Left ventricle myocardium inferior (tissue), 1 donor: ENCODE measurements around the gene GLMN. TPM values are rescaled to one million over a fixed set of nuclear protein-coding genes. Genes with fewer than 3 reads are reported as not detected.

Source experiments
- DNase-seq: peaks from one replicate; pipeline ENCODE4 v3.0.0-alpha.2; 2020
- H3K27ac ChIP-seq: fragments of 200-600 bp; replicated peaks from 2 replicates; pipeline ENCODE4 v1.8.0; 2021
- H3K27me3 ChIP-seq: fragments of 200-600 bp; 2 replicates; pipeline ENCODE4 v1.8.0; 2021; ENCODE audit warnings: low read depth
- H3K36me3 ChIP-seq: fragments of 200-600 bp; 2 replicates; pipeline ENCODE4 v1.8.0; 2021
- H3K4me1 ChIP-seq: fragments of 200-600 bp; 2 replicates; pipeline ENCODE4 v1.8.0; 2021
- H3K4me3 ChIP-seq: fragments of 200-600 bp; 2 replicates; pipeline ENCODE4 v1.8.0; 2021; ENCODE audit warnings: mild to moderate bottlenecking, moderate library complexity
- H3K9me3 ChIP-seq: fragments of 200-600 bp; replicated peaks from 2 replicates; pipeline ENCODE4 v1.8.0; 2021
- intact Hi-C: fragments of 100-400 bp; cut with micrococcal nuclease; formaldehyde crosslinking; loops from one replicate; pipeline ENCODE4 v1.11.0; 2022
- total RNA-seq: library from RNA; stranded (reverse); fragmentation: NEBNext Ultra II Directional; extraction: Animal tissue kit (Norgen Biotek cat#: 25700); gene quantifications from one replicate; pipeline ENCODE4 v1.2.1, GENCODE V29; 2021
- TF ChIP-seq, protein P1 (sequence below): fragments of 200-600 bp; IDR thresholded peaks from 2 replicates; pipeline ENCODE4 v1.8.0; 2021; ENCODE audit warnings: antibody characterized with exemption, mild to moderate bottlenecking, borderline replicate concordance
- donor health status: DM: no; HTN: yes; CAD: no; lungs with severe emphysema.

The GLMN gene
- total RNA-seq, 1 donor from 2014 or later = 6.2 TPM

DNA sequence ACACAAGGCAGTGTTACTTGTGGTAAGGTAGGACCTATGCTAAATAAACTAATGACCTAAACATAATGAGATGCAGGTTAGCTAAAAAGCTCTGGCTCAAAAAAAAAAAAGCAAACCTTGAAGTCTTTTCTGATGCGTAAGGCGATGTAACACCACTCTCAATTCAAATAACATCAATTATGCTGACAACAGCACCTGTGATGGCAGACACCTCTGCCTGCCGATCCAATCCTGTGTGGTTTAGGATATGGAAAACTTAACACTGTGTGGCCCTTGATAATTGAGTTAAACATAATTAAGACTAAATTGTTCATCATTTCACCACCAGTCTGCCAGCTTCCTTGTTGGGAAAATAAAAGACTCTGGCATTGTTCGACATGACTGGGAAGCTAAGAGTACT lies 9.2 kb upstream of the GLMN start:
- DNase-seq = no peak
- H3K27me3 ChIP-seq = no peaks in the 10 kb centered on the region
- no peak overlapping the region for H3K4me3 ChIP-seq
- H3K27ac ChIP-seq = no peak overlapping the region
- intact Hi-C loops = no loop called here
- H3K4me1 ChIP-seq = no peaks in the 10 kb centered on the region
- peaks cover 57% of the 10 kb centered on the region for H3K36me3 ChIP-seq
- TF ChIP-seq, protein P1, sequence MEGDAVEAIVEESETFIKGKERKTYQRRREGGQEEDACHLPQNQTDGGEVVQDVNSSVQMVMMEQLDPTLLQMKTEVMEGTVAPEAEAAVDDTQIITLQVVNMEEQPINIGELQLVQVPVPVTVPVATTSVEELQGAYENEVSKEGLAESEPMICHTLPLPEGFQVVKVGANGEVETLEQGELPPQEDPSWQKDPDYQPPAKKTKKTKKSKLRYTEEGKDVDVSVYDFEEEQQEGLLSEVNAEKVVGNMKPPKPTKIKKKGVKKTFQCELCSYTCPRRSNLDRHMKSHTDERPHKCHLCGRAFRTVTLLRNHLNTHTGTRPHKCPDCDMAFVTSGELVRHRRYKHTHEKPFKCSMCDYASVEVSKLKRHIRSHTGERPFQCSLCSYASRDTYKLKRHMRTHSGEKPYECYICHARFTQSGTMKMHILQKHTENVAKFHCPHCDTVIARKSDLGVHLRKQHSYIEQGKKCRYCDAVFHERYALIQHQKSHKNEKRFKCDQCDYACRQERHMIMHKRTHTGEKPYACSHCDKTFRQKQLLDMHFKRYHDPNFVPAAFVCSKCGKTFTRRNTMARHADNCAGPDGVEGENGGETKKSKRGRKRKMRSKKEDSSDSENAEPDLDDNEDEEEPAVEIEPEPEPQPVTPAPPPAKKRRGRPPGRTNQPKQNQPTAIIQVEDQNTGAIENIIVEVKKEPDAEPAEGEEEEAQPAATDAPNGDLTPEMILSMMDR = no peak
- H3K9me3 ChIP-seq = no peaks in the 10 kb centered on the region

DNA sequence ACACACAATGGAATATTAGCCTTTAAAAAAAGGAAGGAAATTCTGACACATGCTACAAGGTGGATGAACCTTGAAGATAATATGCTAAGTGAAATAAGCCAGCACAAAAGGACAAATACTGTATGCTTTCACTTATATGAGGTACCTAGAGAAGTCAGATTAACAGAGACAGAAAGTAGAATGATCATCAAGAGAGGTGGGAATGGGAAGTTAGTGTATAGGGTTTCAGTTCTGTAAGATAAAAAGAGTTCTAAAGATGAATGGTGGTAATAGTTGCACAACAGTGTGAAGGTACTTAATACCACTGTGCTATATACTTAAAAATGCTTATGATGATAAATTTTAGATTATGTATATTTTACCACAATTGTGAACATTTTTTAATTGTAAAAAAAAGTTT lies 7.2 kb upstream of the GLMN start:
- H3K9me3 ChIP-seq = no peaks in the 10 kb centered on the region
- DNase-seq = no peak
- H3K36me3 ChIP-seq = peaks cover 52% of the 10 kb centered on the region
- no peaks in the 10 kb centered on the region for H3K4me1 ChIP-seq
- intact Hi-C loops = no loop called here
- H3K4me3 ChIP-seq = no peak overlapping the region
- no peak overlapping the region for H3K27ac ChIP-seq
- no peaks in the 10 kb centered on the region for H3K27me3 ChIP-seq
- TF ChIP-seq, protein P1 = no peak

DNA sequence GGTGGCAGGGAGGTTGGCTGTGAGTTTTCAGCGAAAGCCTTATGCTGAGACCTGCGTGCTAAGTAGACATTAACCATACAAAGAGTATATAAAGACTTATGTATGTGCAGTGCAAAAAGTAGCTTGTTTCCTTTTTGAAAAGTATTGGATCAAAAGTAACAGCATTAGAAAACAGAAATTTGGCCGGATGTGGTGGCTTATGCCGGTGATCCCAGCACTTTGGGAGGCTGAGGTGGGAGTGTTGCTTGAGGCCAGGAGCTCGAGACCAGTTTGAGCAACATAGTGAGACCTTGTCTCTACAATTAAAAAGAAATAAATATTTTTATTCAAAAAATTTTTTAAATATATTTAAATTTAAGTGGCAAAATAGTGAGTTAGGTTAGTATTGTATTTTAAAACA lies 2.2 kb upstream of the GLMN start:
- intact Hi-C loops = no loop called here

DNA sequence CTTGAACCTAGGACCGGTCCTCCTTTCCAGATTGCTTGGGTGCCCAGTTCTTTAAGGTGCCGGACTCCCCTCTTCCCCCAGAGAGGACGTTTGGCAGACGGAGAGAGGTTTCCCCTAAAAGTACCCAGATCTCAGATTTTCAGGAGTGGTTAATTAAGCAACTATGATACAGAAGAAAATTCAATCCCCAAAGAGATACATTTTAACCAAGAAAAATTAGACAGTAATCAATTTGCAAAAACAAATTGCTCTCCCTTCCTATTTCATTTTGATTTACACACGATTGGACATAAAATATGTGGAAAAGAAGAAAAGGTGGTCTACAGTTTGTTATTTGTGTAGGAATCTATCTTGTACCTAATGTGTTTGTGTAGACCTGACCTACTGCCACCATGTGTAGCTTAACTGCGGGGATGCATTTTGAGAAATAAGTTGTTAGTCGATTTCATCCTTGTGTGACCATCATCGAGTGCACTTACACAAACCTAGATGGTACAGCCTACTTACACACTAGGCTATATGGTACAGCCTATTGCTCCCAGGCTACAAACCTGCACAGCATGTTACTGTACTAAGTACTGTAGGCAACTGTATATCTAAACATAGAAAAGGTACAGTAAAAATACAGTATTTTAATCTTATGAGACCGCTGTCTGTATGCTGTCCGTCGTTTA lies 827 bp upstream of the GLMN start:
- H3K27me3 ChIP-seq = no peaks in the 10 kb centered on the region
- peaks cover 14% of the 10 kb centered on the region for H3K36me3 ChIP-seq
- H3K4me1 ChIP-seq = peaks cover 34% of the 10 kb centered on the region
- peak overlapping the region; percentile 71 for H3K4me3 ChIP-seq
- TF ChIP-seq, protein P1 = no peak
- H3K9me3 ChIP-seq = no peaks in the 10 kb centered on the region
- peak overlapping the region; percentile 94 for H3K27ac ChIP-seq
- intact Hi-C loops = no loop called here
- no peak for DNase-seq

More for the DNA sequence above, 2.2 kb upstream of the GLMN start:
- Histone ChIP-seq H3K27me3 (no peaks in the 10 kb centered on the region), H3K4me3 (no peak overlapping the region), H3K27ac (no peak overlapping the region), H3K36me3 (peaks cover 24% of the 10 kb centered on the region), H3K9me3 (no peaks in the 10 kb centered on the region), H3K4me1 (peaks cover 29% of the 10 kb centered on the region)
- no peak for DNase-seq
- TF ChIP-seq, protein P1 = no peak

DNA sequence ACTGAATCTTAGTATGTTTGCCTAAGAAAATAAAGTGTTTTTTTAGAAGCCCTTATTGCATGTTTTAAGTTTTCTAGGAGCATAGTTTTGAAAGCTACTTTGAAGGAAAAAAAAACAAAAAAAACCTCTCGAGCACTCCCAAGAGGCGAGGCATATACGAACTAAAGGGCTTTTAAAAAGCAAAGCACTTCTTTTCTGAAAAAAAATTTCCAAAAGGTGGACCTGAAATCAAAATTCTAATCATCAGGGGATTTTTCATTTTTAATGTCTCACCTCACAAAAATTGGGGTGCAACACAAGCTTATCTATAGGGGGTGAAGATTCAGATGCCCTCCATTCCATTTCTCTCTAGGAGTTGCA lies 594 bp downstream of the GLMN start:
- TF ChIP-seq, protein P1 = no peak
- H3K4me1 ChIP-seq = peaks cover 34% of the 10 kb centered on the region
- peaks cover 5% of the 10 kb centered on the region for H3K36me3 ChIP-seq
- H3K27ac ChIP-seq = peak overlapping the region; percentile 94
- no peaks in the 10 kb centered on the region for H3K27me3 ChIP-seq
- intact Hi-C loops = no loop called here
- peak overlapping the region; percentile 71 for H3K4me3 ChIP-seq
- no peaks in the 10 kb centered on the region for H3K9me3 ChIP-seq
- no peak for DNase-seq
